Glutamatergic neuron (in vitro differentiated cells): Measurements from ENCODE around the gene P2RX4. TPM values are rescaled to one million over a fixed set of nuclear protein-coding genes. Genes with fewer than 3 reads are reported as not detected.

Experiments
- DNase-seq: peaks from one replicate; pipeline ENCODE4 v3.0.0; 2022
- H3K27ac Mint-ChIP-seq: one replicate; pipeline ENCODE4 v1.8.0; 2020; ENCODE audit warnings: mild to moderate bottlenecking, mixed read lengths, inconsistent platforms; ENCODE audit not compliant: unreplicated experiment
- H3K27me3 Mint-ChIP-seq: one replicate; pipeline ENCODE4 v1.8.0; 2020; ENCODE audit warnings: mild to moderate bottlenecking, moderate library complexity, mixed read lengths, inconsistent platforms; ENCODE audit not compliant: unreplicated experiment
- H3K36me3 Mint-ChIP-seq: one replicate; pipeline ENCODE4 v1.8.0; 2020; ENCODE audit warnings: mild to moderate bottlenecking, mixed read lengths, inconsistent platforms; ENCODE audit not compliant: unreplicated experiment
- H3K4me1 Mint-ChIP-seq: one replicate; pipeline ENCODE4 v1.8.0; 2020; ENCODE audit warnings: mild to moderate bottlenecking, low read depth, mixed read lengths, inconsistent platforms; ENCODE audit not compliant: unreplicated experiment
- H3K4me3 Mint-ChIP-seq: one replicate; pipeline ENCODE4 v1.8.0; 2020; ENCODE audit warnings: mild to moderate bottlenecking, mixed read lengths, inconsistent platforms; ENCODE audit not compliant: unreplicated experiment
- H3K9me3 Mint-ChIP-seq: one replicate; pipeline ENCODE4 v1.8.0; 2020; ENCODE audit warnings: mild to moderate bottlenecking, moderate library complexity, mixed read lengths, inconsistent platforms; ENCODE audit not compliant: unreplicated experiment
- total RNA-seq: library from RNA; stranded (reverse); fragmentation: NEBNext Ultra II Directional; extraction: Animal tissue kit (Norgen Biotek cat#: 25700); gene quantifications from one replicate; pipeline ENCODE4 v1.2.1, GENCODE V29; 2021; ENCODE audit not compliant: unreplicated experiment
- TF ChIP-seq, protein P1 (sequence below): fragments of 200-600 bp; sonication (generic); IDR thresholded peaks from one replicate; pipeline ENCODE4 v1.5.0; 2021; ENCODE audit not compliant: partially characterized antibody, unreplicated experiment

The P2RX4 gene
- total RNA-seq, 1 donor from 2014 or later, result 3.7 TPM

DNA sequence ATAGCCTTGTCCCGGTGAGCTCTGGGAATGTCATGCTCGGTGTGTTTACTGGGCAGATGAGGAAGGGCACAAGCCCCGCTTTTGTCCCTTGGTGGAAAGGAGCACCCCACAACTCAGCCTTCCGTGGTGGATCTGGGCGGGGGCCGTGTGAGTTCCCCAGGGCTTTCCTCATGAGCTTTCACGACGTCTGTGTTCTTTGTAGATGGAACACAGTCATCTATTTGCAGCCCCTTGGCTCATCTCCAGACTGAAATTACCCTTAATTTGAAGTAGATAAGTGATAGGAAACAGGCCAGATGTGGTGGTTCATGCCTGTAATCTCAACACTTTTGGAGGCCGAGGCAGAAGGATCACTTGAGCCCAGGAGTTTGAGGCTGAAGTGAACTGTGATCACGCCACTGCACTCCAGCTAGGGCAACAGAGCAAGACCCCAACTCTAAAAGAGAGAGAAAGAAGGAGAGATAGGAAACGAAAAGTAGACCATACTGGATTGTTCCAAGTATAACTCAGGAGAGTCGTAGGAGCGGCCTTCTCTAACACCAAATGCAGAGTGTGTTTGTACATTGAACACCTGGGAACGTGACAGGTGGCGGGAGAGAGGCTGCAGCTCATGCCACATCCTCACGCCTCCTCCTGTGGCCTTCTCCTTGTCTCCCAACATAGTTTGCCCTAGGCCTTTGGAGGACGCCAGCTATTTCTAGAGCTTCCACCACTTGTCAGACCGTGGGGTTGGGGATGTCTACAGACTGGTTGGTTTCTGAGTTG is 8.8 kb downstream of the P2RX4 start:
- TF ChIP-seq, protein P1, sequence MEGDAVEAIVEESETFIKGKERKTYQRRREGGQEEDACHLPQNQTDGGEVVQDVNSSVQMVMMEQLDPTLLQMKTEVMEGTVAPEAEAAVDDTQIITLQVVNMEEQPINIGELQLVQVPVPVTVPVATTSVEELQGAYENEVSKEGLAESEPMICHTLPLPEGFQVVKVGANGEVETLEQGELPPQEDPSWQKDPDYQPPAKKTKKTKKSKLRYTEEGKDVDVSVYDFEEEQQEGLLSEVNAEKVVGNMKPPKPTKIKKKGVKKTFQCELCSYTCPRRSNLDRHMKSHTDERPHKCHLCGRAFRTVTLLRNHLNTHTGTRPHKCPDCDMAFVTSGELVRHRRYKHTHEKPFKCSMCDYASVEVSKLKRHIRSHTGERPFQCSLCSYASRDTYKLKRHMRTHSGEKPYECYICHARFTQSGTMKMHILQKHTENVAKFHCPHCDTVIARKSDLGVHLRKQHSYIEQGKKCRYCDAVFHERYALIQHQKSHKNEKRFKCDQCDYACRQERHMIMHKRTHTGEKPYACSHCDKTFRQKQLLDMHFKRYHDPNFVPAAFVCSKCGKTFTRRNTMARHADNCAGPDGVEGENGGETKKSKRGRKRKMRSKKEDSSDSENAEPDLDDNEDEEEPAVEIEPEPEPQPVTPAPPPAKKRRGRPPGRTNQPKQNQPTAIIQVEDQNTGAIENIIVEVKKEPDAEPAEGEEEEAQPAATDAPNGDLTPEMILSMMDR, result no peak
- DNase-seq, result no peak
- no peaks in the 10 kb centered on the region for H3K36me3 Mint-ChIP-seq
- no peak overlapping the region for H3K27ac Mint-ChIP-seq
- H3K9me3 Mint-ChIP-seq, result peaks cover 2% of the 10 kb centered on the region
- H3K4me1 Mint-ChIP-seq, result no peaks in the 10 kb centered on the region
- H3K4me3 Mint-ChIP-seq, result no peak overlapping the region
- peaks cover 1% of the 10 kb centered on the region for H3K27me3 Mint-ChIP-seq

DNA sequence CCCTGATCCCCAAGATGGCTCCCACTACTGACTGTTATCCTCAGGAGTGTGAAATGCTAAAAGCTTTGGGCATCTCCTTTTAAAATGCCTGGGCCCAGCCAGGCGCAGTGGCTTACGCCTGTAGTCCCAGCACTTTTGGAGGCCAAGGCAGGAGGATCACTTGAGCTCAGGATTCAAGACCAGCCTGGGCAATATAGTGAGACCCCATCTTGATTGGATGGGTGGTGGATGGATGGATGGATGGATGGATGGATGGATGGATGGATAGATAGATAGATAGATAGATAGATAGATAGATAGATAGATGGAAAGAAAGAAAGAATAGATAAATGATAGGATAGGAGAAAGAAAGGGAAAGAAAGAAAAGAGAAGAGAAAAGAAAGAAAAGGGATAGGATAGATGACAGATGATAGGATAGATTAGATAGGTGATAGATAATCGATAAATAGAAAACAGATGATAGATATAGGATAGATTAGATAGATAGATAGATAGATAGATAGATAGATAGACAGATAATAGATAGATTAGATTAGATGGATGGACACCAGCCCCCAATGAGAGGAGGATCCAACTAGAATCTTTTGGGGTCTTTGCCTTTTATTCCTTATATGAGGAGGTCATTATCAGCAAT is 9.5 kb downstream of the P2RX4 start:
- no peaks in the 10 kb centered on the region for H3K4me1 Mint-ChIP-seq
- no peaks in the 10 kb centered on the region for H3K36me3 Mint-ChIP-seq
- peaks cover 1% of the 10 kb centered on the region for H3K27me3 Mint-ChIP-seq
- no peak for DNase-seq
- TF ChIP-seq, protein P1, result no peak
- no peak overlapping the region for H3K27ac Mint-ChIP-seq
- peaks cover 2% of the 10 kb centered on the region for H3K9me3 Mint-ChIP-seq
- H3K4me3 Mint-ChIP-seq, result no peak overlapping the region

DNA sequence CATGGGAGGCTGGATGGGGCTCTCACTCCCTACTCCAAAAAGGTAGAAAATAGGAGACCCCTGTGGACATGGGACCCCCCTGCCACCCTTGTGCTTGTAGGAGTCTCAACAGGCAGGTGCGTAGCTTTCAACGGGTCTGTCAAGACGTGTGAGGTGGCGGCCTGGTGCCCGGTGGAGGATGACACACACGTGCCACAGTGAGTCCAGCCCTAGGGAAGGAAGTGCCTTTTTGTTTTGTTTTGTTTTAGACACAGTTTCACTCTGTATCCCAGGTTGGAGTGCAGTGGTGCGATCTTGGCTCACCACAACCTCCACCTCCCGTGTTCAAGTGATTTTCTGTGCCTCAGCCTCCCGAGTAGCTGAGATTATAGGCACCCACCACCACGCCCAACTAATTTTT is 12.9 kb downstream of the P2RX4 start:
- Mint-ChIP-seq H3K4me3 (no peak overlapping the region), H3K9me3 (peaks cover 2% of the 10 kb centered on the region), H3K4me1 (no peaks in the 10 kb centered on the region), H3K27ac (no peak overlapping the region), H3K36me3 (no peaks in the 10 kb centered on the region), H3K27me3 (no peaks in the 10 kb centered on the region)
- no peak for DNase-seq
- TF ChIP-seq, protein P1, result no peak

DNA sequence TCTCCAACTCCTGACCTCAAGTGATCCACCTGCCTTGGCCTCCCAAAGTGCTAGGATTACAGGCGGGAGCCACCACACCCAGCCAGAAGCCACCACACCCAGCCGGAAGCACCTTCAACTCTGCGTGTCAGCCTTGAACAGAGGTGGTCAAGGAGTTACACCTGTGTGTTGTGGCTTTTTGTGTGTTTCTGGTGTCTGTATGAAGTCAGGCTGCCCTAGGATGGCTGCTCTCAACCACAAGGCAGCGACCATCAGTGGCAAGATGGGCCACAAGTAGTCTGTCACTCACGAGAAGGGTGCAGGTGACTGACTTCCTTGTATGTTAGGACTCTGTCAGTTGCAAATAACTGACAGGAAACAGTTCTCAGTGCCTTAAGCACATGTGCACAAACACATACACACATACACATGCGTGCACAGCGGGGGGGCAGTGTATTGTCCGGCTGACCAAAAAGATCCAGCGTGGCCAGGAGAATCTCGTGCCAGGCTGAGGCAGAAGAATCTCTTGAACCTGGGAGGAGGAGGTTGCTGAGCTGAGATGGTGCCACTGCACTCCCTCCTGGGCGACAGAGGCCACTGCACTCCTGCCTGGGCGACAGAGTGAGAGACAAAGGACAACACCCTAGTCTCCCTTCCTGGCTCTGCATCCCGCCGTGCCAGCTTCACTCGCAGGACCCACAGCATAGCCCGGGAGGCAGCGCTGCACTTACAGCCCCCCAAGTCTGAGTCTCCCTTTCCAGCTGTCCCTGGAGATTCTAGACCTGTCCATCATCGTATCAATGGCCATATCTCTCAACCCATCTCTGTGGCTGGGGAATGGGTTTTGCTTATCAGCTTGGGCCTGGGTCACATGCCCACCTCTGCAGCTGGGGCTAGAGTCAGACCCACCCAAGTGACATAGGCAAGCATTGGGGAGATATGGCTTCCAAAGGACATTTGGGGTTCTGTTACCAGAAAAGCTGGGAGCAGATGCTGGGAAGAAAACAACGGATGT is 13.7 kb downstream of the P2RX4 start:
- Mint-ChIP-seq H3K4me3 (no peak overlapping the region), H3K9me3 (peaks cover 2% of the 10 kb centered on the region), H3K27ac (no peak overlapping the region), H3K36me3 (no peaks in the 10 kb centered on the region), H3K4me1 (no peaks in the 10 kb centered on the region), H3K27me3 (no peaks in the 10 kb centered on the region)
- TF ChIP-seq, protein P1, result no peak
- no peak for DNase-seq
